Ishikawa (cell line): ENCODE results near the gene GABRD.

Source experiments
- EP300 ChIP-seq: IDR thresholded peaks from 2 replicates; pipeline ENCODE4 v1.6.1; 2012; ENCODE audit warnings: borderline replicate concordance
- FOXM1 ChIP-seq: IDR thresholded peaks from 2 replicates; pipeline ENCODE4 v1.6.1; 2012; ENCODE audit warnings: low read depth, borderline replicate concordance
- MAX ChIP-seq: IDR thresholded peaks from 2 replicates; pipeline ENCODE4 v1.6.1; 2012
- NFIC ChIP-seq: IDR thresholded peaks from 2 replicates; pipeline ENCODE4 v1.6.1; 2012
- RAD21 ChIP-seq: IDR thresholded peaks from 2 replicates; pipeline ENCODE4 v1.6.1; 2012; ENCODE audit warnings: low read depth
- REST ChIP-seq: IDR thresholded peaks from 2 replicates; pipeline ENCODE4 v1.6.1; 2012; ENCODE audit warnings: low read depth, mild to moderate bottlenecking
- YY1 ChIP-seq: IDR thresholded peaks from 2 replicates; pipeline ENCODE4 v1.6.1; 2012; ENCODE audit warnings: low read depth
- ZBTB7A ChIP-seq: IDR thresholded peaks from 2 replicates; pipeline ENCODE4 v1.6.1; 2012; ENCODE audit warnings: low read depth

GRCh38 chr1:1989102-1989542 is 30.0 kb upstream of the GABRD start:
- no peak for TF ChIP-seq ZBTB7A
- TF ChIP-seq EP300, result no peak
- no peak for TF ChIP-seq FOXM1
- TF ChIP-seq REST, result no peak
- TF ChIP-seq NFIC, result no peak
- TF ChIP-seq MAX, result no peak
- no peak for TF ChIP-seq RAD21
- no peak for TF ChIP-seq YY1
